A549 (cell line): ENCODE measurements around the gene TYK2.

ENCODE experiments used
- CTCF ChIP-seq: fragments of >200 bp; sonication (Bioruptor Twin); formaldehyde crosslinking; IDR thresholded peaks from 3 replicates; pipeline ENCODE4 v1.5.1; 2016
- EP300 ChIP-seq, 2 experiments: fragments of >200 bp; sonication (Bioruptor Twin); formaldehyde crosslinking; IDR thresholded peaks; 2 replicates in 1 of 2; 3 replicates in 1 of 2; pipeline ENCODE4 v1.6.1; 2016 to 2017
- FOSL2 ChIP-seq, 2 experiments: fragments of 450-650 bp in 1 of 2; fragments of >200 bp in 1 of 2; sonication (Bioruptor Twin) in 1 of 2; formaldehyde crosslinking; IDR thresholded peaks; 2 replicates each; pipeline versions ENCODE4 v1.5.0 to v1.6.1; 2016 to 2020; ENCODE audit warnings: mild to moderate bottlenecking in 1 of 2, moderate library complexity in 1 of 2
- JUNB ChIP-seq: fragments of >200 bp; sonication (Bioruptor Twin); formaldehyde crosslinking; IDR thresholded peaks from 2 replicates; pipeline ENCODE4 v1.6.1; 2016
- SMC3 ChIP-seq: fragments of >200 bp; sonication (Bioruptor Twin); formaldehyde crosslinking; IDR thresholded peaks from 3 replicates; pipeline ENCODE4 v1.6.1; 2018; ENCODE audit warnings: inconsistent platforms
- TP53 ChIP-seq: fragments of 250-450 bp; sonication (Bioruptor Pico); IDR thresholded peaks from 2 replicates; pipeline ENCODE4 v1.5.0; 2021; ENCODE audit warnings: mild to moderate bottlenecking, moderate library complexity
- USF2 ChIP-seq: fragments of 450-650 bp; IDR thresholded peaks from 2 replicates; pipeline ENCODE4 v1.6.1; 2014; ENCODE audit warnings: antibody characterized with exemption

GRCh38 chr19:10356431-10356830 lies 23.9 kb downstream of the TYK2 start:
- TF ChIP-seq CTCF = no peak
- no peak for TF ChIP-seq SMC3
- TF ChIP-seq USF2 = no peak
- TF ChIP-seq FOSL2 (IDR thresholded peaks at IDR 0.05) = no peak
- TF ChIP-seq FOSL2 (CRISPR knock-in tag; IDR thresholded peaks at IDR 0.05) = no peak
- TF ChIP-seq EP300 (IDR thresholded peaks at IDR 0.05) = no peak
- no peak for TF ChIP-seq TP53 (CRISPR knock-in tag)
- TF ChIP-seq JUNB = no peak
